HG03139 (cell line): Measurements from ENCODE around the gene NLGN3.

Experiments
- ATAC-seq: cut with Tn5 transposase; IDR thresholded peaks from one replicate; pipeline ENCODE4 v1.9.1; 2021; ENCODE audit not compliant: unreplicated experiment

NLGN3 gene

GRCh38 chrX:71118032-71118984 is 26.3 kb upstream of the NLGN3 start, which contains the start of gene MED12:
Gene MED12 (plus strand): TSS chrX:71118596. CDS start chrX:71118755, 159 bp downstream.
- peak; percentile 93 for ATAC-seq

DNA sequence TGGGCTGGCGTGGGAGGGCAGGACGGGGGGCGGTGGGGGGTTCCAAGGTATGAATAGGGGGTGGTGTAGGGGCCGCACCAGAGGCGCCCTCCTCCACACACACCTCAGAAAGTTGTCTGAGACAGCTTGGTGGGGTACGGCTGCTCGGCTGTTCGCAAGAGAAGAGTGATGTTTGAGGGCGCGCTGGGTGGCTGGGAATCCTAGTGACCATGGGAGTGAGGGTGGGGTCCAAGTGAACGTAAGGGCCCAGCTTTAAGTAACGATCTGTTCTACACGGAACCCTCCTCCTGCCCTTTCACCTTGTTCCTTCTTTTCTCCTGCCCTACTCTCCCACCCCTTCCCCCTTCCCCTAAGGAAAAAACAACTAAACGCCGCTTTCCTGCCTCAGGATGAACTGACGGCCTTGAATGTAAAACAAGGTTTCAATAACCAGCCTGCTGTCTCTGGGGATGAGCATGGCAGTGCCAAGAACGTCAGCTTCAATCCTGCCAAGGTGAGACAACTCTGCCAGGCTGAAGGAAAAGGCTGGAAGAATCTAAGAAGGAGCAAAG is 25.6 kb upstream of the NLGN3 start:
- ATAC-seq, result no peak

DNA sequence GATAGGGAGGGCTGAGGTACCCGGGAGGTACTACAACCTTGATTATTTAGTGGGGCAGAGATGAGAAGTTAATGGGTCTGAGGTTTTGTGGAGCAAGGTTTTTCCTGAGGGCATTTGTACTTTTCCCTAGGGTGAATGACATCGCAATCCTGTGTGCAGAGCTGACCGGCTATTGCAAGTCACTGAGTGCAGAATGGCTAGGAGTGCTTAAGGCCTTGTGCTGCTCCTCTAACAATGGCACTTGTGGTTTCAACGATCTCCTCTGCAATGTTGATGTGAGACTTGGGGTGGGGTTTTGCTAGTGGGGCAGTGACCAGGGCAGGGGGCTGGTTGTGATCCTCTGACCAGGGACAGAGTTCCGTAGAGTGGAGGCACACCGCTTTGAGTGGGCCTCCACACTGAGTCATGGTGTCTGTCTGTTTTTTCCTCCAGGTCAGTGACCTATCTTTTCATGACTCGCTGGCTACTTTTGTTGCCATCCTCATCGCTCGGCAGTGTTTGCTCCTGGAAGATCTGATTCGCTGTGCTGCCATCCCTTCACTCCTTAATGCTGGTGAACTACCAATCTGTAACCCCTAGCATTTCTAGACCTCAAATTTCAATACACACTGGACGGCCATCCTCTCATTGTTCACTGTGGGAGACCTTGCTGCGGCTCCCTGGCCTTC is 16.3 kb upstream of the NLGN3 start:
- ATAC-seq, result no peak

- ATAC-seq, result no peak
Observed at GRCh38 chrX:71128915-71129765, 15.5 kb upstream of the NLGN3 start.

DNA sequence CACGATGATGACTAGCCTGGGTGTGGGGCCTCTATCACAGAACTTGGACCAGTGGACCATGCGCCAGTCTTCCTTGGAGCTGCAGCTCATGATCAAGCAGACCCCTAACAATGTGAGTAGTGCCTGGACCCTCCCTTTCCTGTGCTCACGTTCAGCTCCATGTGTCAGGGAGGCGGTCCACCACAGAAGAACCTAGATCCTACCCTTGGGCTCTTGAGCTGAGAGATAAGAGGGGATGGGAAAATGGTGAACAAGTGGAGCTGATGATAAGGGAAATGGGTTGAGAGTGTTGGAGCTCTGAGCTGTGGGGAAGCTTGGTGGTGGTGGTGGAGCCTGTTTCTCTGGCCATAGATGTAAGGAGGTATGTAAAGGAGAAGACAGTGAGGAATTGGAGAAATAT is 13.1 kb upstream of the NLGN3 start:
- ATAC-seq, result no peak

DNA sequence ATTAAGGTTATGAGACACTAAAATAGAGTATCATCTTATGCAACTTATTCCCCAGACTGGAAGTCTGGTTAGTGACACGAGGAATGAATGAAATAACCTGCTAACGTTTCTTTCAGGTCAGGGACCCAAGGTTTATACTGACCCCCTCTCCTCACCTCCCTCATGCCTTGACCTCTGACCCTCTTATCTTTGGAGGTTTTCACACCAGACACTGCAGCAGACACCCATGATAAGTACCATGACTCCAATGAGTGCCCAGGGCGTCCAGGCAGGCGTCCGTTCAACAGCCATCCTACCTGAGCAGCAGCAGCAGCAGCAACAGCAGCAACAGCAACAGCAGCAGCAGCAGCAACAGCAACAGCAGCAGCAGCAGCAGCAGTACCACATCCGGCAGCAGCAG is 4.2 kb upstream of the NLGN3 start:
- ATAC-seq, result no peak

- ATAC-seq, result no peak
Observed at GRCh38 chrX:71143508-71143907, 1.1 kb upstream of the NLGN3 start.

GRCh38 chrX:71147496-71148277 is 3.0 kb downstream of the NLGN3 start:
- ATAC-seq, result no peak

GRCh38 chrX:71148278-71148663 is 3.6 kb downstream of the NLGN3 start:
- no peak for ATAC-seq

DNA sequence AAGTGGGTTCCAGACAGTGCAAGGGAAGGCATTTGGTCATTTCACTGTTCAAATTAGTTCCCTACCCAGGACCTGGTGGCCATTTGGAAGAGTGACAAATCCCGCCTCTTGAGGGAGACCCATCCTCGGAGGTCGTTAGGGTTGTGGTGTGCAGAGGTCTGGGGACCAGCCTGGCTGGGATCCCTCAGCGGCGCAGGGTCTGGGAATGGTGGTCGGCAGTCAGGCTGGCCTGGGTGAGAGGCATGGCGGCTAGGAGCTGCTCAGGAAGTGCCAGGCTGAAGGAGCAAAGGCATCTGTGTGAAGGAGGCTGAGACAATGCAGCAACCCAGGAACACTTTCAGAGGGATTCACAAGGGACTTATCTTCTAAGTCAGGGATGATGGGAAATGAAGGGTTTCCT is 6.7 kb downstream of the NLGN3 start:
- no peak for ATAC-seq

DNA sequence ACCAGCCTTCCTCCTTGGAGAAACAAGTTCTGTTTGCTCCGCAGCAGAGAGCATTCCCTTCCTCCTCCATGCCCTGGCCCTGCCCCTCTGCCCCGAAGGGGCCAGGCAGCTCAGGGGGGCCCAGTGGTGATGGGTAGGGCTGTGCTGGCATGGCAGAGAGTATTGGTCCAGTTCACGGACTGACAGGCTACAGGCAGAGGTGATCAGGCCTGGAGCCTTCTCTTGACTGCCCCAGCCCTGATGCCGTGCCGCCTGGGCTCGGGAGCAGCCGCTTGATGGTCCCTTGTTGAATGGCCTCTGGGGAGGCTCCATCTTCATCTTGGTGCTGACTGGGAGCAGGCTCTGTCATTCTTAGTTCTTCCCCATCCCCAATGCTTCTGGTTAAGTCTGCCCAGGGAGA is 9.6 kb downstream of the NLGN3 start:
- no peak for ATAC-seq

- no peak for ATAC-seq
Observed at GRCh38 chrX:71154641-71155040, 10.0 kb downstream of the NLGN3 start.

DNA sequence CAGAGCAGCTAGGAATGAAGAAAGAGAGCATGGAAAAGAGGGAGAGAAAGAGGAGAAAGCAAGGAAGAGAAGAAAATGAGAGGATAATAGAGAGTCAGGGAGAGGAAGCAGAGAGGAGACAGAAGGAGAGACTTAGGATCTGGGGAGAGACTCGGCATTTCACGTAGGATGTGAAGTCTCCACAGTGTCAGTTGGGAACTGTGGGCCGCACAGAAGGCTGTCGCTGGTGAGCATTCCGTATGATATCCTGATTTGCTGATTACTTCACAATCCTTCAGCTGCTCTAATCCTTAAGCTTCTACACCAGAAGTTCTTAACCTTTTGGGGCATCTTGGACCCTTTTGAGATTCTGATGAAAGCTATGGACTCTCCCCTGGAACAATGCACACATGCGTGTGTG is 14.0 kb downstream of the NLGN3 start:
- ATAC-seq, result no peak

DNA sequence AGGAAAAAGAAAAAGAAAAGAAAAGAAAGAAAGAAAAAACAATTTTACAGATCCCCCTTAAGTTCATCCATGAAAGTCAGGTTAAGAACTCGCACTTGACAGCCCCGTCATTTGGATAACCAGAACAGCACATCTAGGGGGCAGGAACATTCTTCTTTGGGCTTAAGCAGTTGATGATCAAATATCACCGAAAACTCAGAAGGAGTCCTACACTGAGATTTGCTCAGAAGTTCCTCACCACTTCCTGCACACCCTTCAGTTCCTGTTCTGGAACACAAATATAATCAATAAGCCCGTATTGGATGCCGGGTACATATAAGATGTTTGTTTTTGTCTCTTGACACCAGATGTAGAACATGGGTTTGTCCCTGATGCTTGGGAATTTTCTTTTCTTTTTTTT is 14.7 kb downstream of the NLGN3 start:
- no peak for ATAC-seq

GRCh38 chrX:71160475-71160874 is 15.8 kb downstream of the NLGN3 start:
- ATAC-seq, result no peak

DNA sequence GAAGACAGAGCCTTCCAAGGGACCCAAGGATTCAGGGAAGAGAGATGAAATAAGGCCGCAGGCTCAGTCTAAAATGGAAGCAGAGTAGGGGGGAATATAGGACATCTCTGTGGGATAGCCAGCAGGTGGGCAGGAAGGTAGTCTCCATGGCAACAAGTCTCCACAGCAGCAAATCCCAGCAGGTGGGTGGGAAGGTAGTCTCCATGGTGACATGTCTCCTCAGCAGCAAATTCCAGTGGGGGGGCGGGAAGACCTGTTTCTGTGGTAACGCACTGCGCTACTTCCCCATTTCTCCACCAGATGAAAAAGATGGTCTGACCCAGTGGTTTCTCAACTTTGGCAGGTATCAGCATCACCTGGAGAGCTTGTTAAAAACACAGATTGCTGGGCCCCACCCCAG is 18.3 kb downstream of the NLGN3 start:
- ATAC-seq, result no peak

DNA sequence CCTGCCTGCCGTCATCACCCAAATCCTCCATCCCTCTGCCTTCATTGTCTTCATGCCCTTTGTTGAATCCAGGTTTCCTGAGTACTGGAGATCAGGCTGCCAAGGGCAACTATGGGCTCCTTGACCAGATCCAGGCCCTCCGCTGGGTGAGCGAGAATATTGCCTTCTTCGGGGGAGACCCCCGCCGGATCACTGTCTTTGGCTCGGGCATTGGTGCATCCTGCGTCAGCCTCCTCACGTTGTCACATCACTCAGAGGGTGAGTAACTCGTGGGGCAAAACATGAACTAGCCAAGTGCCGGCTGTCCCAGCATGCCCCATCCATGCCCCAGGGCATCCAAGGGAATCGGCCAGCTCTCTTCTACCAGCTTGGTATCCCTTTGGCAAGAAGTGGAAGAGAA is 19.4 kb downstream of the NLGN3 start:
- no peak for ATAC-seq

DNA sequence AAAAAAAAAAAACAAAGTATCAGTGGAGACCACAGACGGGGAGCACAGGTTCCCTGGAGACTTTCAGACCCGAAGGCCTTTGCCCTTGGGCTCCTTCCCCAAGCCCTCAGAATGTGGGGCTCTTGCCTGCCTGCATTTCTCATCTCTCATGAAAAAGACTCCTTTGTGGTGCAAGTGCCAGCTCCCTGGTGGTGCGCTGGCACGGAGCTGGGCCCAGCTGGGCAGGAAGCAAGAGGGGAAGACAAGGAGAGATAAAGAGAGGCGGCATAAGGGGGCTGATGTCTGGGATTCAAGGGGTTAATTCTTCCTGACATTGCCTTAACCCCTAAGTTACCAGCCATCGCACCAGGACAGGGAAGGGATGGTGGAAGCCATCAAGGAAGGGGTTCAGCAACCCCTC is 21.8 kb downstream of the NLGN3 start:
- ATAC-seq, result no peak

DNA sequence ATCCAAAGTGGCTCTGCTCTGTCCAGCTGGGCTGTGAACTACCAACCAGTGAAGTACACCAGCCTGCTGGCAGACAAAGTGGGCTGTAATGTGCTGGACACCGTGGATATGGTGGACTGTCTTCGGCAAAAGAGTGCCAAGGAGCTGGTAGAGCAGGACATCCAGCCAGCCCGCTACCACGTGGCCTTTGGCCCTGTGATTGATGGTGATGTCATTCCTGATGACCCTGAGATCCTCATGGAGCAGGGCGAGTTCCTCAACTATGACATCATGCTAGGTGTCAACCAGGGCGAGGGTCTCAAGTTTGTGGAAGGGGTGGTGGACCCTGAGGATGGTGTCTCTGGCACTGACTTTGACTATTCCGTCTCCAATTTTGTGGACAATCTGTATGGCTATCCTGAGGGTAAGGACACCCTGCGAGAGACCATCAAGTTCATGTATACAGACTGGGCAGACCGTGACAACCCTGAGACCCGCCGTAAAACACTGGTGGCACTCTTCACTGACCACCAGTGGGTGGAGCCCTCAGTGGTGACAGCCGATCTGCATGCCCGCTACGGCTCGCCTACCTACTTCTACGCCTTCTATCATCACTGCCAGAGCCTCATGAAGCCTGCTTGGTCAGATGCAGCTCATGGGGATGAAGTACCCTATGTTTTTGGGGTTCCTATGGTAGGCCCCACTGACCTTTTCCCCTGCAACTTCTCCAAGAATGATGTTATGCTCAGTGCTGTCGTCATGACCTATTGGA is 22.6 kb downstream of the NLGN3 start:
- no peak for ATAC-seq

- ATAC-seq, result no peak
Observed at GRCh38 chrX:71168134-71168533, 23.5 kb downstream of the NLGN3 start.
